Measurements from ENCODE around the gene MUC5AC. TPM values are rescaled to one million over a fixed set of nuclear protein-coding genes. Genes with fewer than 3 reads are reported as not detected.
"Not testable (repeated sequence)": the region's sequence is repeated elsewhere in the genome, so short reads cannot be mapped to it uniquely, and the experiment has no call there.

MUC5AC gene
- total and polyA plus RNA-seq, 2 experiments from 2014 or later = not detected

GRCh38 chr11:1156506-1157340, 1.0 kb upstream of the MUC5AC start:
- no peaks in the 10 kb centered on the region for H3K27me3 ChIP-seq
- DNase-seq (ENCODE audit: low read depth in 1 of 2, low spot score in 1 of 2) = no peak
- no peak overlapping the region for H3K4me3 ChIP-seq
- H3K36me3 ChIP-seq = no peaks in the 10 kb centered on the region
- TF ChIP-seq CTCF (IDR thresholded peaks at IDR 0.05; ENCODE audit: low read depth, low read length) = no peak
- H3K4me1 ChIP-seq (ENCODE audit: low read depth) = no peaks in the 10 kb centered on the region
- H3K27ac ChIP-seq = no peak overlapping the region
- H3K9me3 ChIP-seq (ENCODE audit: low read depth) = no peaks in the 10 kb centered on the region

GRCh38 chr11:1157341-1157644, 460 bp upstream of the MUC5AC start:
- Histone ChIP-seq H3K27me3 (no peaks in the 10 kb centered on the region), H3K9me3 (ENCODE audit: low read depth) (no peaks in the 10 kb centered on the region), H3K4me1 (ENCODE audit: low read depth) (no peaks in the 10 kb centered on the region), H3K4me3 (no peak overlapping the region), H3K27ac (no peak overlapping the region), H3K36me3 (no peaks in the 10 kb centered on the region)
- DNase-seq (ENCODE audit: low read depth in 1 of 2, low spot score in 1 of 2) = no peak
- TF ChIP-seq CTCF (IDR thresholded peaks at IDR 0.05; ENCODE audit: low read depth, low read length) = no peak

- Histone ChIP-seq H3K27me3 (no peaks in the 10 kb centered on the region), H3K27ac (no peak overlapping the region), H3K9me3 (ENCODE audit: low read depth) (no peaks in the 10 kb centered on the region), H3K4me3 (no peak overlapping the region), H3K36me3 (no peaks in the 10 kb centered on the region), H3K4me1 (ENCODE audit: low read depth) (no peaks in the 10 kb centered on the region)
- no peak for DNase-seq (ENCODE audit: low read depth in 1 of 2, low spot score in 1 of 2)
- no peak for TF ChIP-seq CTCF (IDR thresholded peaks at IDR 0.05; ENCODE audit: low read depth, low read length)
Observed at GRCh38 chr11:1158681-1159487, 1.1 kb downstream of the MUC5AC start.

- not testable (repeated sequence) for H3K4me3 ChIP-seq; H3K9me3 ChIP-seq (ENCODE audit: low read depth); H3K27ac ChIP-seq; DNase-seq (ENCODE audit: low read depth in 1 of 2, low spot score in 1 of 2); H3K36me3 ChIP-seq; H3K4me1 ChIP-seq (ENCODE audit: low read depth); H3K27me3 ChIP-seq
Observed at GRCh38 chr11:1159488-1160220, 1.9 kb downstream of the MUC5AC start.

- H3K9me3 ChIP-seq (ENCODE audit: low read depth) = no peaks in the 10 kb centered on the region
- no peak for DNase-seq (ENCODE audit: low read depth in 1 of 2, low spot score in 1 of 2)
- no peak overlapping the region for H3K4me3 ChIP-seq
Observed at GRCh38 chr11:1160231-1161101, 2.7 kb downstream of the MUC5AC start.

More at GRCh38 chr11:1160231-1161101, 2.7 kb downstream of the MUC5AC start:
- Histone ChIP-seq H3K4me1 (ENCODE audit: low read depth) (no peaks in the 10 kb centered on the region), H3K36me3 (no peaks in the 10 kb centered on the region), H3K27ac (no peak overlapping the region), H3K27me3 (no peaks in the 10 kb centered on the region)
- no peak for TF ChIP-seq CTCF (IDR thresholded peaks at IDR 0.05; ENCODE audit: low read depth, low read length)

All from cardiac muscle cell (in vitro differentiated cells and primary cell).